ENCODE results near the gene MED12.

The MED12 gene

DNA sequence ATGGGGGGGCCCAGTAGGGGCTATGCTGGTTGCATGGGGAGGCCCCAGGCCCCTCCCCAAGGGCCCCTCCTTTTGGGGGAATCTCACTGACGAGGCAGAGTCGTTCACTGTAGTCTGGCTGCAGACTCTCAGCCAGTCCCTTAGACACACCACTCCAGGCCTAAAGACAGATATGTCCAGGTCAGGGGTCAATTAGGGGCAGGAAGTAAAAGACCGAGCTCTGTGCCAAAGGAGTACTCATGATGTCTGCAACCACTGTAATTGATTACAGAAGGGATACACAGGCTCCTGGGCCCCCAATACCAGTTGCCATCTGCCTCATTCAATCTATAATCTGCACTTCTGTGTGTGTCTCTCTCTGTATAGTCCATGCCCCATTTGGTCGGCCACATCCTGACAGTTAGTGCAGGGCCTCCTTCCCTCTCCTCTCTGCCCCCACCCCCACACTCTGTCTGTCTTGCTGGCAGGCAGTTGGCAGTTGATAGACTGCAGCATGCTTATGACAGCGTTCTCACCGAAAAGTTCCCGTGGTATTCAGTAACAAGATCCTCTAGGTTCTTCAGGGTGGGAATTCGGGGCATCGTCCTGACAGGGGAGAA lies 10.5 kb upstream of the MED12 start:
- DNase-seq = no peak

DNA sequence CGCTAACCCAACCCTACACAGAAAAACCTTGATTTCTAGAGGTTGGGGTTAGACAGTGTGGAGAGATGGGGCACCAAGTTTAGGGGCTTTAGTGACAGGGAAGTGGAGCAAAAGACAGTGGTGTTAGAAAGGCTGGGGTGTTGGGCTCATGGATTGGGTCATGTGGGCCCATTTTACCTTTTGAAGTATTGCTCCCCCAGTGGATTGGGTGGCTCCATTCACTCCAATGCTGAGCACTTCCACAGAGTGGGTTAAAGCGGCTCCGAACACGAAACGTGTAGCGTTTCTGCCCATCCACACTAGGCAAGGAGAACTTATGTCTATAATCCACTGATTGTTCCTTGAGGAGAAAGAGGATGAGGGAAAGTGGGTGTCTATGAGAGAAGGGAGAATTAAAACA lies 9.3 kb upstream of the MED12 start:
- DNase-seq = no peak

DNA sequence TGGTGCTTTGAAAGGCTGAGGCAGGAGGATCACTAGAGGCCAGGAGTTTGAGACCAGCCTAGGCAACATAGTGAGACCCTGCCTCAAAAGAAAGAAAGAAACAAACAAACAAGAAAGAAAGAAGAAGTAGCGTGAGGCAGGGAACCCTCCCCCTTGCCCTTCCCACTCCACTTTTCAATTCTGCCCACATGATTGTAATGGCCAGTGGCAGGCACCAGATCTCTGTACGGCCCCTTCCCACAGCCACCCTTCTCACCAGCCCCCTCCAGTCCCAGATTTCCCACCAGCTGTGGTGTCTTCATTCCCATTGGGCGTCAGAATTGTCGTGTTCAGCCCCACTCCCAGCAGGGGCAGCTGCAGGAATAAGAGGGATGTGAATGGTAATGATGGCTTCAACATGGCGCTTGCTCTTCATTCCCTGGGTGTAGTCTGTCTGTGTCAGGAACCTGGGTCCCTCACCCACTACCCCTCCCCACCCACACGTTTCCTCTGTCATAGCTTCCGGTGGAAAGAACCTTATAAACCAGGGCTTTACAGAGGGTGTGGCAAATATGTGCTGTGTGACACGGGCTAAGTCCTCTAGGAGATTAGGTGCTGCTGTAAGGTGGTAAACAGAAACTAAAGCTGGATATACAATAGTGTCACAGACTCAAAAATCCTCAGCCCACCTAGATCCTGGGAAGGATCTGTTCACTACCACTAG lies 7.1 kb upstream of the MED12 start, which contains the start of gene IL2RG:
IL2RG (minus strand) TSS at position 437 of the 703 bp plus-strand sequence; CDS start at position 399, 38 bp downstream.
- no peak for DNase-seq

DNA sequence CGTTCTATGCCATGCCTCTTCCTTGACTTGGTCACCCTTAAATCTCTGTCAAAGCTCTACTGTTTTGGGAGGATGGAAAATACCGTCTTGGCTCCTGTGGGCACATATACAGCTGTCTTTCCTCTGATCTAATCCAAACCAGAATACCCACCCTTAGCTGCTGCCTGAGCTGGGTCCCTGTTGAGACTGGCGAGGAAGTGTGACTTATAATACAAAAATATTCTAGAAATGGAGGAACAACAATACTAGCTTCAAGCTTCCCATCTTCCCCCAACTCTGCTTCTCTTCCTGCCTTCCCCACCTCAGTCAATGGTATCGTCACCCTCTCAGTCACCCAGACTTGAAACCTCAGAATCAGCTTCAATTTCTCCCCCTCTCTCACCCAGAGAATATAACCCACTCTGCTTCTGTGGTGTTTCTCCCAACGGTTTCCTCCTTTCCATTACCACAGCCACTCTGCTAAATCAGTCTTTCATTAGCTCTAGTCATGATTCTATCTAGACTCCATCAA lies 6.4 kb upstream of the MED12 start:
- no peak for DNase-seq

DNA sequence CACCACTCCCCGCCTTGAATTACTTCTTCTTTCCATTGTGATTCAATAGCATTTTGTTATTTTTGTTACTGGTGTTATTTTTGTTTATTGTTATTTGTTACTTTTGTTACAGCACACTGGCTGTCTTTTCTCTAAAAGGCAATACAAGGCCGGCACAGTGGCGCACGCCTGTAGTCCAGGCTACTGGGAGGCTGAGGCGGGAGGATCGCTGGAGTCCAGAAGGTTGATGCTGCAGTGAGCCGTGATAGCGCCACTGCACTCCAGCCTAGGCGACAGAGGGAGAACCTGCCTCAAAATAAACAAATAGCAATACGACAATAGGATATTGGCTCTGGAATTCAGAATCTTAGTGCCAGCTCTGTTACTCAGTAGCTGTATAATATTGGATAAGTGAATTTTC lies 1.0 kb upstream of the MED12 start:
- no peak for DNase-seq

DNA sequence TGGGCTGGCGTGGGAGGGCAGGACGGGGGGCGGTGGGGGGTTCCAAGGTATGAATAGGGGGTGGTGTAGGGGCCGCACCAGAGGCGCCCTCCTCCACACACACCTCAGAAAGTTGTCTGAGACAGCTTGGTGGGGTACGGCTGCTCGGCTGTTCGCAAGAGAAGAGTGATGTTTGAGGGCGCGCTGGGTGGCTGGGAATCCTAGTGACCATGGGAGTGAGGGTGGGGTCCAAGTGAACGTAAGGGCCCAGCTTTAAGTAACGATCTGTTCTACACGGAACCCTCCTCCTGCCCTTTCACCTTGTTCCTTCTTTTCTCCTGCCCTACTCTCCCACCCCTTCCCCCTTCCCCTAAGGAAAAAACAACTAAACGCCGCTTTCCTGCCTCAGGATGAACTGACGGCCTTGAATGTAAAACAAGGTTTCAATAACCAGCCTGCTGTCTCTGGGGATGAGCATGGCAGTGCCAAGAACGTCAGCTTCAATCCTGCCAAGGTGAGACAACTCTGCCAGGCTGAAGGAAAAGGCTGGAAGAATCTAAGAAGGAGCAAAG lies 664 bp downstream of the MED12 start:
- no peak for DNase-seq

DNA sequence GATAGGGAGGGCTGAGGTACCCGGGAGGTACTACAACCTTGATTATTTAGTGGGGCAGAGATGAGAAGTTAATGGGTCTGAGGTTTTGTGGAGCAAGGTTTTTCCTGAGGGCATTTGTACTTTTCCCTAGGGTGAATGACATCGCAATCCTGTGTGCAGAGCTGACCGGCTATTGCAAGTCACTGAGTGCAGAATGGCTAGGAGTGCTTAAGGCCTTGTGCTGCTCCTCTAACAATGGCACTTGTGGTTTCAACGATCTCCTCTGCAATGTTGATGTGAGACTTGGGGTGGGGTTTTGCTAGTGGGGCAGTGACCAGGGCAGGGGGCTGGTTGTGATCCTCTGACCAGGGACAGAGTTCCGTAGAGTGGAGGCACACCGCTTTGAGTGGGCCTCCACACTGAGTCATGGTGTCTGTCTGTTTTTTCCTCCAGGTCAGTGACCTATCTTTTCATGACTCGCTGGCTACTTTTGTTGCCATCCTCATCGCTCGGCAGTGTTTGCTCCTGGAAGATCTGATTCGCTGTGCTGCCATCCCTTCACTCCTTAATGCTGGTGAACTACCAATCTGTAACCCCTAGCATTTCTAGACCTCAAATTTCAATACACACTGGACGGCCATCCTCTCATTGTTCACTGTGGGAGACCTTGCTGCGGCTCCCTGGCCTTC lies 9.9 kb downstream of the MED12 start:
- no peak for DNase-seq

DNA sequence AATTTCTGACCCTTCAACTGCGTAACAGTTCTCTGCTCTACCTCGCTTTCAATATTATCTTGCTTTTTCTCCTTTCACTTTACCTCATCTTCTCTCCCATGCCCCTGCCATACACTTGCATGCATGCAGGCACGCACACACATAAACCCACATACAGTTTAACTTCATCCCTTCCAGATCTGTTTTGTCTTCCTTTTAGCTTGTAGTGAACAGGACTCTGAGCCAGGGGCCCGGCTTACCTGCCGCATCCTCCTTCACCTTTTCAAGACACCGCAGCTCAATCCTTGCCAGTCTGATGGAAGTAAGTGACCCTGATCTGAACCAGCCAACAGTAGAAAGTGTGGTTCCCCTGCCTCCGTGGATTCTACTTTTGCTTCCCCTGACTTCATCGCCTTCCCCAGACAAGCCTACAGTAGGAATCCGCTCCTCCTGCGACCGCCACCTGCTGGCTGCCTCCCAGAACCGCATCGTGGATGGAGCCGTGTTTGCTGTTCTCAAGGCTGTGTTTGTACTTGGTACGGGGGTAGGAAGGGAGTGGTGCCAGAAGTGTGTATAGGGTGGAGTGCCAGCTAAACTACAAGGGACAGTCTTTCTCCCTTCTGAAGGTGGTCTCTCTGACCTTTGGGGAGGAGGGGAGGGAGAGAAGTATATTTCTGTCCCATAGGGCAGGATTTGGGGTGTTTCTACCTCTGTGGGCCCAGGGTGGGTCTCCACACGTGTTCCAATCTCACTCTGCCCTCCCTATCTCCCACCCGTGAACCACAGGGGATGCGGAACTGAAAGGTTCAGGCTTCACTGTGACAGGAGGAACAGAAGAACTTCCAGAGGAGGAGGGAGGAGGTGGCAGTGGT lies 10.7 kb downstream of the MED12 start:
- DNase-seq = no peak

DNA sequence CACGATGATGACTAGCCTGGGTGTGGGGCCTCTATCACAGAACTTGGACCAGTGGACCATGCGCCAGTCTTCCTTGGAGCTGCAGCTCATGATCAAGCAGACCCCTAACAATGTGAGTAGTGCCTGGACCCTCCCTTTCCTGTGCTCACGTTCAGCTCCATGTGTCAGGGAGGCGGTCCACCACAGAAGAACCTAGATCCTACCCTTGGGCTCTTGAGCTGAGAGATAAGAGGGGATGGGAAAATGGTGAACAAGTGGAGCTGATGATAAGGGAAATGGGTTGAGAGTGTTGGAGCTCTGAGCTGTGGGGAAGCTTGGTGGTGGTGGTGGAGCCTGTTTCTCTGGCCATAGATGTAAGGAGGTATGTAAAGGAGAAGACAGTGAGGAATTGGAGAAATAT lies 13.1 kb downstream of the MED12 start:
- DNase-seq = no peak

DNA sequence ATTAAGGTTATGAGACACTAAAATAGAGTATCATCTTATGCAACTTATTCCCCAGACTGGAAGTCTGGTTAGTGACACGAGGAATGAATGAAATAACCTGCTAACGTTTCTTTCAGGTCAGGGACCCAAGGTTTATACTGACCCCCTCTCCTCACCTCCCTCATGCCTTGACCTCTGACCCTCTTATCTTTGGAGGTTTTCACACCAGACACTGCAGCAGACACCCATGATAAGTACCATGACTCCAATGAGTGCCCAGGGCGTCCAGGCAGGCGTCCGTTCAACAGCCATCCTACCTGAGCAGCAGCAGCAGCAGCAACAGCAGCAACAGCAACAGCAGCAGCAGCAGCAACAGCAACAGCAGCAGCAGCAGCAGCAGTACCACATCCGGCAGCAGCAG lies 22.0 kb downstream of the MED12 start:
- DNase-seq = no peak

DNA sequence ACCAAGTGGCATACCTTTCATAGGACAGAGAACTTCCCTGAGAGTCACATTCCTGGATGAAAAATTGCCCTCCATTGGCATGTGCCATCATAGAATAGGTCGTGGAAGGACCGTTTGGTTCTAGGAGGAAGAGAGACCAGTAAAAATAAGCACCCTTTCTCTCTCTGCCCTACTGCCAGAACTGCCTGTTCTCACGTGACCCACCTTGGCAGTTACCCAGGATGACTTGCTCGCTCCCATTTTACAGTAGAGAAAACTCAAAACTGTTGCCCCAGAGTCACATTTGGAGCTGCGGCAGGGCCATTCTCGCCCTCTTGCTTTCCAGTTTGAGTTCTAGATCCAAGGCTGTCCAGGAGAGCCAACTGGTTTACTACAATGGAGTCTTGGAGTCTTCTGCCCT lies 25.1 kb downstream of the MED12 start:
- DNase-seq = no peak

DNA sequence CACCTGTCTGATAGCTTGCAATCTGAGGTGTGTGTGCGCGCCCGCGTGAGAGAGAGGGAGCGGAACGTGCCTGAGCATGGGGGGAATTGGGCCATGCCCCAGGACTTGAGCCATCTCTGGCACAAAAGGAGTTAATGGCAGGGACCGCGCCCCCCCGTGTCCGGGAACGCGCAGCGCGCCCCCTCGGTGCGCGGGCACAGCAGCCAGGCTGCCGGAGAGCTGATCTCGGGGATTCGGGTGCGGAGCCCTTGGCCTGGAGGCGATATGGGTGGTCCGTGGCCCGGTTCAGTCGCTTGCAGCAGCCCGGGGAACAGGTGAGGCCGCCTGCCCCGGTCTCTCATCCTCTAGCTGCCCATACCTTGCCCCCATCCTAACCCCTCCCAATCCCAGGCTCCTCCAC lies 26.3 kb downstream of the MED12 start, which contains the start of gene NLGN3:
NLGN3 (plus strand) TSS at position 191 of the 400 bp plus-strand sequence. CDS start 2,909 bp downstream, outside the sequence.
- no peak for DNase-seq

DNA sequence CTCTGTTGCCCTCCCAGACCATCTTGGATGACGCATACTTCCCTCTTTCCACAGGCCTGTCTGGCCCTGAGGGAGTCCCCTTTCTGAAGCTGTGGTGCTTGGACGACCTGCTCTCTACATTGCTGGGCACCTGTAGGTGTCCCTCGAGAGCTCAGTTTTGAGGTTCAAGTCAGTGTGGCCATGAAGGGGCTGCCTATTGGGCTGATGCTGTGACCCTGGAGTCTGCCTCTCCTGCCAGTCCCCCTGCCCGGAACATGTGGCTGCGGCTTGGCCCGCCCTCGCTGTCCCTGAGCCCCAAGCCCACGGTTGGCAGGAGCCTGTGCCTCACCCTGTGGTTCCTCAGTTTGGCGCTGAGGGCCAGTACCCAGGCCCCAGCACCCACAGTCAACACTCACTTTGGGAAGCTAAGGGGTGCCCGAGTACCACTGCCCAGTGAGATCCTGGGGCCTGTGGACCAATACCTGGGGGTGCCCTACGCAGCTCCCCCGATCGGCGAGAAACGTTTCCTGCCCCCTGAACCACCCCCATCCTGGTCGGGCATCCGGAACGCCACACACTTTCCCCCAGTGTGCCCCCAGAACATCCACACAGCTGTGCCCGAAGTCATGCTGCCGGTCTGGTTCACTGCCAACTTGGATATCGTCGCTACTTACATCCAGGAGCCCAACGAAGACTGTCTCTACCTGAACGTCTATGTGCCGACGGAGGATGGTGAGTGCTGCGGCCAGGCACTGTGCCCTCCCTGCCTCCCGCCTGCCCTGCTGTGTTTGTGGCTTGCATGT lies 29.3 kb downstream of the MED12 start:
- DNase-seq = no peak

DNA sequence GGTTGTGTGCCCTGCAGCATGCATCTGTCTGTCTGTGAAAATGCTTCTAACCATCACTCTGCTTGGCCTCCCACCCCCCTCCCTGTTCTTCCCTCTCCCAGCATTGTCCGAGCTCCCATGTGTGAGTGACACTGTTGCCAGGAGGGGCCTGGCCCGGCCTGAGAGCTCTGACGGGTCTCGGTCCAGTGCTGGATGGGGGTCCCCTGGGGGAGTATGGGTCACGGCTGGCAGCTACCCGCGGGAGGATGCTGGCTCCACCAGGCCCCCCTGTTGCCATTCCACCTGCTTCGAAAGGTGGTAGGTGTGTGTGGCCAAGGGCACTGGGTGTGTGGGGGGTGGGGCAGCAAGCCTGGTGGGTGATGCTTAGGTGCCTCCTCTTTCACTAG lies 29.9 kb downstream of the MED12 start:
- no peak for DNase-seq

DNA sequence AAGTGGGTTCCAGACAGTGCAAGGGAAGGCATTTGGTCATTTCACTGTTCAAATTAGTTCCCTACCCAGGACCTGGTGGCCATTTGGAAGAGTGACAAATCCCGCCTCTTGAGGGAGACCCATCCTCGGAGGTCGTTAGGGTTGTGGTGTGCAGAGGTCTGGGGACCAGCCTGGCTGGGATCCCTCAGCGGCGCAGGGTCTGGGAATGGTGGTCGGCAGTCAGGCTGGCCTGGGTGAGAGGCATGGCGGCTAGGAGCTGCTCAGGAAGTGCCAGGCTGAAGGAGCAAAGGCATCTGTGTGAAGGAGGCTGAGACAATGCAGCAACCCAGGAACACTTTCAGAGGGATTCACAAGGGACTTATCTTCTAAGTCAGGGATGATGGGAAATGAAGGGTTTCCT lies 33.0 kb downstream of the MED12 start:
- no peak for DNase-seq

DNA sequence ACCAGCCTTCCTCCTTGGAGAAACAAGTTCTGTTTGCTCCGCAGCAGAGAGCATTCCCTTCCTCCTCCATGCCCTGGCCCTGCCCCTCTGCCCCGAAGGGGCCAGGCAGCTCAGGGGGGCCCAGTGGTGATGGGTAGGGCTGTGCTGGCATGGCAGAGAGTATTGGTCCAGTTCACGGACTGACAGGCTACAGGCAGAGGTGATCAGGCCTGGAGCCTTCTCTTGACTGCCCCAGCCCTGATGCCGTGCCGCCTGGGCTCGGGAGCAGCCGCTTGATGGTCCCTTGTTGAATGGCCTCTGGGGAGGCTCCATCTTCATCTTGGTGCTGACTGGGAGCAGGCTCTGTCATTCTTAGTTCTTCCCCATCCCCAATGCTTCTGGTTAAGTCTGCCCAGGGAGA lies 35.8 kb downstream of the MED12 start:
- no peak for DNase-seq

DNA sequence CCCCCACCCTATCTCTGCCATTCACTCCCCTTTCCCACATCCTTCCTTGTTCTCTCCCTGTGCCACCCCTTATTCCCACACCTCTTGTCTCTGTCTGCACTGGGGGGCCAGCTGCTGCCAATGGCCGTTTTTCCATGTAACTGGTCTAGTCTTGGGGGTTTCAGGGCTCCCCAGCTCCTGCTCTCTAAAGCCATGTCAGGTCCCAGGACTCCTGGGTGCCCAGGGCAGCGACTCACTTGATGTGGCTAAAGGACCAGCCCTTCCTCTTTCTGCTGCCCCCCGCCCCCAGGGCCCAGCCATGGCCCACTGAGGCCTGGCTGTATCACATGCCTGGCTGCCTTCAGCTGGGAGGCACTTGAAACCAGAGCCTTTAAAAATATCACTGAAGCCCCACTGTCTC lies 36.2 kb downstream of the MED12 start:
- DNase-seq = no peak

DNA sequence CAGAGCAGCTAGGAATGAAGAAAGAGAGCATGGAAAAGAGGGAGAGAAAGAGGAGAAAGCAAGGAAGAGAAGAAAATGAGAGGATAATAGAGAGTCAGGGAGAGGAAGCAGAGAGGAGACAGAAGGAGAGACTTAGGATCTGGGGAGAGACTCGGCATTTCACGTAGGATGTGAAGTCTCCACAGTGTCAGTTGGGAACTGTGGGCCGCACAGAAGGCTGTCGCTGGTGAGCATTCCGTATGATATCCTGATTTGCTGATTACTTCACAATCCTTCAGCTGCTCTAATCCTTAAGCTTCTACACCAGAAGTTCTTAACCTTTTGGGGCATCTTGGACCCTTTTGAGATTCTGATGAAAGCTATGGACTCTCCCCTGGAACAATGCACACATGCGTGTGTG lies 40.2 kb downstream of the MED12 start:
- no peak for DNase-seq

DNA sequence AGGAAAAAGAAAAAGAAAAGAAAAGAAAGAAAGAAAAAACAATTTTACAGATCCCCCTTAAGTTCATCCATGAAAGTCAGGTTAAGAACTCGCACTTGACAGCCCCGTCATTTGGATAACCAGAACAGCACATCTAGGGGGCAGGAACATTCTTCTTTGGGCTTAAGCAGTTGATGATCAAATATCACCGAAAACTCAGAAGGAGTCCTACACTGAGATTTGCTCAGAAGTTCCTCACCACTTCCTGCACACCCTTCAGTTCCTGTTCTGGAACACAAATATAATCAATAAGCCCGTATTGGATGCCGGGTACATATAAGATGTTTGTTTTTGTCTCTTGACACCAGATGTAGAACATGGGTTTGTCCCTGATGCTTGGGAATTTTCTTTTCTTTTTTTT lies 40.9 kb downstream of the MED12 start:
- DNase-seq = no peak

DNA sequence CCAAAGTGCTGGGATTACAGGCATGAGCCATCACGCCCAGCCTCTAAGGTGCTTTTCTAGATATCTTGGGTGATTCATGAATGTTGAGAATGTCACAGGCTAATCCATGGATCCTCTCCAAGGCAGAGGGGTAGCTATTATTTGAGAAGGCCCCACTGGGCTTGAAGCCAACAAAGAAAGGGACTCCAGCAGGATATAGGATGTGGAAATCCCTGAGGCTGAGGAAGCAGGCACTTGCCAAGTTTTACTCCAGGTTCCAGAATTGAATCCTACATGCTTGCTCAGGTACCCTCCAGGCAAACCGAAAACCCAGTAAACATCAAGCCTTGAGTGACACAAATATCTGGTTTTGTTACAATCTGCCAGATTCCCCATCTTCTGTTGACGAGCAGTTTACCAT lies 42.1 kb downstream of the MED12 start:
- DNase-seq = no peak

DNA sequence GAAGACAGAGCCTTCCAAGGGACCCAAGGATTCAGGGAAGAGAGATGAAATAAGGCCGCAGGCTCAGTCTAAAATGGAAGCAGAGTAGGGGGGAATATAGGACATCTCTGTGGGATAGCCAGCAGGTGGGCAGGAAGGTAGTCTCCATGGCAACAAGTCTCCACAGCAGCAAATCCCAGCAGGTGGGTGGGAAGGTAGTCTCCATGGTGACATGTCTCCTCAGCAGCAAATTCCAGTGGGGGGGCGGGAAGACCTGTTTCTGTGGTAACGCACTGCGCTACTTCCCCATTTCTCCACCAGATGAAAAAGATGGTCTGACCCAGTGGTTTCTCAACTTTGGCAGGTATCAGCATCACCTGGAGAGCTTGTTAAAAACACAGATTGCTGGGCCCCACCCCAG lies 44.6 kb downstream of the MED12 start:
- no peak for DNase-seq

DNA sequence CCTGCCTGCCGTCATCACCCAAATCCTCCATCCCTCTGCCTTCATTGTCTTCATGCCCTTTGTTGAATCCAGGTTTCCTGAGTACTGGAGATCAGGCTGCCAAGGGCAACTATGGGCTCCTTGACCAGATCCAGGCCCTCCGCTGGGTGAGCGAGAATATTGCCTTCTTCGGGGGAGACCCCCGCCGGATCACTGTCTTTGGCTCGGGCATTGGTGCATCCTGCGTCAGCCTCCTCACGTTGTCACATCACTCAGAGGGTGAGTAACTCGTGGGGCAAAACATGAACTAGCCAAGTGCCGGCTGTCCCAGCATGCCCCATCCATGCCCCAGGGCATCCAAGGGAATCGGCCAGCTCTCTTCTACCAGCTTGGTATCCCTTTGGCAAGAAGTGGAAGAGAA lies 45.7 kb downstream of the MED12 start:
- no peak for DNase-seq

Data from DMS 273 treated with DMSO at 0.1 percent for 48 hours (cell line).